ENCODE results near the gene ACAP1.
A peak's percentile ranks its signal among the peaks of the same experiment; 100 is the strongest.
"Not testable (repeated sequence)": the region's sequence is repeated elsewhere in the genome, so short reads cannot be mapped to it uniquely, and the experiment has no call there.

The ACAP1 gene

DNA sequence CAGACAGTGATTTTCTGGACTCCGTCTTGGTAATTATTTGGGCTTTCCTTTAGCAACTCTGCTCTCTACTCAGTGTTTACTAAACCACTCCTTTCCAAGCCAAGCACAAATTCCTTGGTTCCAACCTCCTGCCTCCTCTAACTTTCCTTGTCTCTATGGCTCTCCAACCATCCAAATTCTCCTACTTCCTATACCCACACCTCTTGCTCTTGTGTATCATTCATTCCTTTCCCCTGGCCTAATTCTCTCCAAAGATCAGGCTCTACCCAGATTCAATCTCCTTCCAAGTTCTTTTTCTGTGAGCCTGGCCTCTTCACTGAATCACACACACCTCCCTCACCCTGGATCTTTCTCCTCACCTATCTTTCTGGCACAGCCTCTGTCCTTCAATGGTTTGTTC is 8.3 kb upstream of the ACAP1 start:
- DNase-seq (ENCODE audit: low read depth in 2 of 2, low spot score in 1 of 2), result no peak

DNA sequence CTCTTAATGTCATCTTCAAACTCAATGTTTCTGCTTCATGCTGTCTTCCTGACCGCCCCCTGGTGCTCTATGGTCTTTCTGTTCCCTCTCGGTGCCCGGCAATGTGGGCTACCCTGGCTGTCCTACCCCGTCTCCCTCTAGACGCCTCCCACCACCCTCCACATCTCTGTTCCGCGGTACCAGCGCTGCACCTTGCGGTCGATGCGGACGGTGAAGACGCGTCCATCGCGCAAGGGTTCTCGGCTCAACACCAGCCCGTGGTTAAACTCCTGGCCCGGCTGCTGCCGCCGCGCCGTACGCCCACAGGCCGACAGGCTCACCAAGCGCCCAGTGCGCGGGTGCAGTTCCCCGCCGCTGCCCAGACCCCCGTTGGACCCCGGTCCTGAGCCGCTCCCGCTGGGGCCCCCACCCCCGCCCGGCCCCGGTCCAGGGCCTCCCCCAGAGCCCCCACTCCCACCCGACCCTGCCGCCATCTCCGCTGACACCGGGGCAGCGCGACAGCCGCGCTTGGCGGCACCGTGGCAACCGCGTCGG is 7.4 kb upstream of the ACAP1 start, which contains the start of gene NEURL4:
Gene NEURL4, minus strand, starts transcription at position 496 of the 534 bp plus-strand sequence. Its CDS starts 23 bp downstream, at position 473.
- DNase-seq (ENCODE audit: low read depth in 2 of 2, low spot score in 1 of 2), result no peak

DNA sequence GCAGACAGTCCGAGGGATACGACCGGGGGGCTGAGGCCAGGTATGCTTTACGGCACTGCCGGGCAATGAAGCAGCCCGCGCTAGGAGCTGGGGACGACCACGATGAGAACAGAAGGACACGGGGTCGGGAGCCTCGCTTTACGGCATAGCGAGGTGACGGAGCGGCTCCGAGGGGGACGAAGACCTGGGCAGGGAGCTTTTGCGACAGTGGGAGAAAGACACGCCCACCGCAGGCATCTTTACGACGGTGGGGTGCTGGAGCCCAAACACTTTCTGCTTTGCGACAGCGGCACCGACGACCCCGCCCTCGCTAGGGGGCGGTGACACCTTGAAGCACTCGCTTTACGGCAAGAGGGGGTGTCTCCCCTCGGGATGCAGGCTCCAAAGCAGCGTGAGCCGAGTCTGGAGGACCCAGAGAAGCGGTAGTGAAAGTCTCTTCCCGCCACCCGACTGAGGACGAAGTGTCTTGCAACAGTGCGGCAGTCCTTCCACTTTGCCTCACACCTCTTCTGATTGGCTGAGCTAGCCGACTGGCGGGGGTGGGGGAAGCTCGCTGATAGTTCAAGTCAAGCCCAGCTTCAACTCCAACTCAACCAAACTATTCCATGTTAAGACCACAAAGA is 6.8 kb upstream of the ACAP1 start:
- peak; percentile 86 to 92 for DNase-seq (ENCODE audit: low read depth in 2 of 2, low spot score in 1 of 2)

DNA sequence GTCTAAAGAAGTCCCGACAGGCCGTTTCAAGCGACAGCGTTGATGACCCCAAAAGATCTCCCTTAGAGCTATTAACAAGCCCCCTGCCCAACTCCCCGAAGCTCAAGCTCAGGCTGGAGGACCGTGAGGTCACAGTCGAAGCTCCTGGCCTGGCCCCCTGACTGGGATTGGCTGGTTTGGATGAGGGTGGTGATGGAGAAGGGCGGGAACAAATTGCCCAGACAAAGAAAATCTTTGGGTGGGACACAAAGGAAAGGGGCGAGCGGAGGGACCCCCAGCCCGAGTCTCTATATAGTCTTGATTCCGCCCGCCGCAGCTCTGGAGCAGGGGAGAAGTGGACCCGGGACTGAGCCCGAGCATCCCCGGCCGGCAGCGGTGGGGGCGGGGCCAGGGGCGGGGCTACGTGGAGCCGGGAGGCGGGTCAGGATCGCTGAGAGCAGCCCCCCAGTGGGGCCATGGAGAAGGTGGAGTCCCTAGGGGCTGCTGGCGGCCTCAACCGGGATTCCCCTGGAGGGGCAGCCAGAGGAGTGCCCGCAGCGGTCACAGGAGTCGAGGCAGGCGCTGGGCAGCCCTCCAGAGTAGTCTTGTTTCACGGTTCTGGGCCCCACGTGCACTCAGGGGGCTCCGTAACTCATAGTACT is 6.2 kb upstream of the ACAP1 start:
- peak; percentile 52 to 54 for DNase-seq (ENCODE audit: low read depth in 2 of 2, low spot score in 1 of 2)

DNA sequence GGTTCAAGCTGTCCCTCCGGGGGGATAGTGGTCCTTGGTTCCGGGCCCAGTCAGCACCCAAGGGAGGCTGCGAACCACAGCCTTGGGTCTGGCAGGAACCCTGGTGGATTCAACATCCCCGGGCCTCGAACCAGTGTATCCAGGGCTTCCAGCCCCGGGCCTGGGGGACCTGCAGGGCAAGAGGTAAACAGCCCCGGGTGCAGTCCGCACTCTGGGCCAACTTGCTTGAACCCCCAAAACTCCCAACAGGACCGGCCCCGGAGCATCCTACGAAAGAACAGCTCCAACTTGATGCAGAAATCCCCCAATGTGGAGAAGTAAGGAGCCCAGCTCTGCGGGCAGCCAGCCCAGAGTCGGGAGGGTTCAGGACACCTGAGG is 5.7 kb upstream of the ACAP1 start:
- no peak for DNase-seq (ENCODE audit: low read depth in 2 of 2, low spot score in 1 of 2)

DNA sequence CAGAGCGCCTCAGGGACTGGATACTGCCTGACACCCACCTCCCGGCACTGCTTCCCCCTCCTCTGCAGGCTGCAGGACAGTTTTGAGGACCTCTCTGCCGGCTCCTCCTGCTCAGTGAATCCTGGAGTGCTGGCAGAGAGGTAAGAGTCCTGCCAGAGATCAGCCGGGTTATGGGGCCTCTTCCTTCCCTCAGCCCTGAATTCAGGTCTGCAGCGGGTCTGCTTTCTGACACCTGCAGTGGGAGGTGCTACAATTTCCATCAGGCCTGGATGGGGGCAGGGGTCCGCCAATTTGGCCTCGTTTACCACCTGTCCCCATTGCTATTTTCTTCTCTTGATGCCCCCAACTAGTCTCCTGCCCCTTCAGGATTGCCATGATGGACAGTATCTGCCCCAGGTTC is 4.2 kb upstream of the ACAP1 start:
- no peak for DNase-seq (ENCODE audit: low read depth in 2 of 2, low spot score in 1 of 2)

DNA sequence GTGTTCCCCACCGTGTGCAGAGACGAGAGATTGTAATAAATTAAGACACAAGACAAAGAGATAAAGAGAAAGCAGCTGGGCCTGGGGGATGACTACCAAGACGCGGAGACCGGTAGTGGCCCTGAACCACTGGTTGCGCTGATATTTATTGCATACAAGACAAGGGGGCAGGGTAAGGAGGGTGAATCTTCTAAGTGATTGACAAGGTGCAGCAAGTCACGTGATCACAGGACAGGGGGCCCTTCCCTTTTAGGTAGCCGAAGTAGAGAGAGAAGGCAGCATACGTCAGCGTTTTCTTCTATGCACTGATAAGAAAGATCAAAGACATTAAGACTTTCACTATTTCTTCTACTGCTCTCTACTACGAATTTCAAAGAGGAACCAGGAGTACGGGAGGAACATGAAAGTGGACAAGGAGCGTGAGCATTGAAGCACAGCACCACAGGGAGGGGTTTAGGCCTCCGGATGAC is 3.7 kb upstream of the ACAP1 start:
- DNase-seq (ENCODE audit: low read depth in 2 of 2, low spot score in 1 of 2), result not testable (repeated sequence)

DNA sequence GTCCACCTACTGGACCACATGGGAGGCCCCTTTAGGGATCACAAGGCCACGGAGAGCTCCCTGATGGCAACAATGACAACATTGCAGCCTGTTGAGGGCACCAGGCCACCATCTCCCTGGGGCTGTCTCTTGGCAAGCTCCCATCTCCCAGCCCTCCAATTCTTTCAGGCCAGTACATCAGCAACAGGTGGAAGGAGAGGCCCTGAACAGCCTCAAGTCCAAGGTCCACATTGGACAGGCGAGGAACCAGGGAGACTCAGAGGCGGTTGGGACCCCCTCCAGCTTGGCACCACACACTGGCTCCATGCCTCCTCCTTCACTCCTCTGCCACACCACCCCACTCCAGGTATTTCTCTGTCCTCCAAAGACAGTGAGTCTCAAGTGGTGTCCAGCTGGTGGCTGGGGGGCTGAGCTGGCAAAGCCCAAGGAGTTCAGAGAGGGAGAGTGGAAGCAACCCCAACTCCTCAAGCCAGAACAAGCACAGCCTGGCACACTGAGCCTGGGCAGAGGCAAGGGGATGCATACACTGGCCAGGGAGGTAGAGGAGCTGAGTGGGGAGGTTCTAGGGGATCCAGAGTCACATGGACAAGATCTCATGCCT is 1.3 kb upstream of the ACAP1 start:
- no peak for DNase-seq (ENCODE audit: low read depth in 2 of 2, low spot score in 1 of 2)

DNA sequence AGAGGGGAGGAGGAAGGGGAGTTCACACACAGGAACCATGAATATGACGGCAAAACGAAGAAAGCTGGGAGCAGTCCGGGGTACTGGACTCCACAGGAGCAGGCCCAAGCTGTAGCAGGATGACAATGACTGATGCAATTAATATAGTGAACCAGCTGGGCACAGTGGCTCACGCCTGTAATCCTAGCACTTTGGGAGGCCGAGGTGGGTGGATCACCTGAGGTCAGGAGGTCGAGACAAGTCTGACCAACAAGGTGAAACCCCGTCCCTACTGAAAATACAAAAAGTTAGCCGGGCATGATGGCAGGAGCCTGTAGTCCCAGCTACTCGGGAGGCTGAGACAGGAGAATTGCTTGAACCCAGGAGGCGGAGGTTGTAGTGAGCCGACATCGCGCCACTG is 564 bp upstream of the ACAP1 start:
- not testable (repeated sequence) for DNase-seq (ENCODE audit: low read depth in 2 of 2, low spot score in 1 of 2)

DNA sequence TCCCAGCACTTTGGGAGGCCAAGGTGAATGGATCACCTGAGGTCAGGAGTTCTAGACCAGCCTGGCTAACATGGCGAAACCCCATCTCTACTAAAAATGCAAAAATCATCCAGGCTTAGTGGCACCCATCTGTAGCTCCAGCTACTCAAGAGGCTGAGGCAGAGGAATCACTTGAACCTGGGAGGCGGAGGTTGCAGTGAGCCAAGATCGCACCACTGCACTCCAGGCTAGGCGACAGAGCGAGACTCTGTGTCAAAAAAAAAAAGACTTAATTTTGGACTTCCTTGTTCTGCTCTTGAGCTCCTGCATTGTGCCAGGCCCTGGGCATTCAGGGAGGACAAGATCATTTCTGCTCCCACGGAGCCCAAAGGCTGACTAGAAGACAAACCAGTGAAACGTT is 1.3 kb downstream of the ACAP1 start:
- not testable (repeated sequence) for DNase-seq (ENCODE audit: low read depth in 2 of 2, low spot score in 1 of 2)

DNA sequence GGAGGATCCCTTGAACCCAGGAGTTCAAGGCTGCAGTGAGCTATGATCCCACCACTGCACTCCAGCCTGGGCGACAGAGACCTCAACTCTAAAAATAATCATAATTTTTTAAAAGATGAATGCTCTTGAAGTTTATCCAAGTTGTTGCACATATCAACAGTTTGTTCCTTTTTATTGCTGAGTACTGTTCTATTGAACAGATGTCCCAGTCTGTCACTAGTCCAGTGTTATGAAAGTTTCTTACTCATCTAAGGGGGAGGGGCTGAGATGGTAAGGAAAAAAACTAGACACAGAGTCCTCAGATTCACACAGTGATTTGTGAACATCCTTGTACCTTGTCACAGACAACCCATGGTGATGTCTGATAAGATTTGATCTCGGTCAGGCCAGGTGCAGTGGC is 3.9 kb downstream of the ACAP1 start:
- no peak for DNase-seq (ENCODE audit: low read depth in 2 of 2, low spot score in 1 of 2)

DNA sequence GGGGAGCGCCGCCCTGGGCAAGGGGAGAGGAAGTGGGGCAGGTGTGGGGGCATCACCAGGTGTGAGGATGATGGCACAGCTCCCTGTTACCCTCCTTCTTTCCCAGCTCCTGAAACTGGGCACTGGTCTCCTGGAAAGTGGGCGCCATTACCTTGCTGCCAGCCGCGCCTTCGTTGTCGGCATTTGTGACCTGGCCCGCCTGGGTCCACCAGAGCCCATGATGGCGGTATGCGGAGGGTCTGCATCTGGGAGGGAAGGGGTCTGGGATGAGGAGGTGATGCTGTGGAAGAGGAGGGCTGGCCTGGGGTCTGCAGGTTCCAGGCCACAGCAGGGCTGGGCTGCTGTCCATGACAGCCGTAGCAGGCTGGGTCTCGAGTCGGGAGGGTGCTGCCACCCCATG is 5.5 kb downstream of the ACAP1 start:
- no peak for DNase-seq (ENCODE audit: low read depth in 2 of 2, low spot score in 1 of 2)

DNA sequence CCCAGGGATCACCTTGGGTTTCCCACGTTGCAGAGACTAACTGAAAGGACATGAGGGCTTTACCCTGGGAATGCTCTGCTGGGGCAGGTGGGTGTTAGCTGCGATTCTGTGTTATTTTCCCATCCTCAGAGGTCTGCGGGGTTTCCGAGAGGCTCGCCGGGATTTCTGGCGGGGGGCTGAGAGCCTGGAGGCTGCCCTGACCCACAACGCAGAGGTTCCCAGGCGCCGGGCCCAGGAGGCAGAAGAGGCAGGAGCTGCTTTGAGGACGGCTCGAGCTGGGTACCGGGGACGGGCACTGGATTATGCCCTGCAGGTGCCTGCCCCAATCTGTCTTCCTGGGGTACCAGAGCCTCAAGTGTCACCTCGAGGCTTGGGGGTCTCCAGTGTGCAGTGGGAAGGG is 6.9 kb downstream of the ACAP1 start:
- DNase-seq (ENCODE audit: low read depth in 2 of 2, low spot score in 1 of 2), result no peak

DNA sequence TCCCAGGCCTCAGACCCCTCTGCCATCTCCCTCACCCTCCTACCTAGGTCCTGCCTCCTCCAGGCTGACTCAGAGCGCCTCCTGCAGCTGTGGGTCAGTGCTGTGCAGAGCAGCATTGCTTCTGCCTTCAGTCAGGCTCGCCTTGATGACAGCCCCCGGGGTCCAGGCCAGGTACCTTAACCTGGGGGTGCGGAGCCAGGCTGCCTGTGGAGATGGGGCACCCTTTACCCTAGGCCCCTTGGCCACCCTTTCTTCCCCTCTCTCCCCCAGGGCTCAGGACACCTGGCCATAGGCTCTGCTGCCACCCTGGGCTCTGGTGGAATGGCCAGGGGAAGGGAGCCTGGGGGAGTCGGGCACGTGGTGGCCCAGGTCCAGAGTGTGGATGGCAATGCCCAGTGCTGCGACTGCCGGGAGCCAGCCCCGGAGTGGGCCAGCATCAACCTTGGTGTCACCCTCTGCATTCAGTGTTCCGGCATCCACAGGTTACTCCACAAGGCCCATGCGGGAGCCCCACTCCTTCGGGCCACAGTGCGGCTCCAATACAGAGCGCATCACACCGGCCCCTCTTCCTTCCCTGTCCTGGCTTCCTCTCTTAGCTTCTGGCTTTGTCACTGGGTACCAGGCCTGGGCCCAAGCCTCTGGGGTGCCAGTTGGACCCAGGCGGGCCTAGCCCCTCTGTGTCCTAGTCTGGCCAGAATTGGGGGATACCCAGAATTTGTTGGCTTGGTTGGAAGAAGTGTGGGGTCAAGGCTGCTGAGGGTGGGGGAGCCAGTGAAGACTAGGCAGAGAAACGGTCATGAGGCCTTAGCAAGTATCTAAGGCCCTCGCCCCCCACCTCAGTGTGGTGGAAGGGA is 10.7 kb downstream of the ACAP1 start:
- DNase-seq (ENCODE audit: low read depth in 2 of 2, low spot score in 1 of 2), result no peak

DNA sequence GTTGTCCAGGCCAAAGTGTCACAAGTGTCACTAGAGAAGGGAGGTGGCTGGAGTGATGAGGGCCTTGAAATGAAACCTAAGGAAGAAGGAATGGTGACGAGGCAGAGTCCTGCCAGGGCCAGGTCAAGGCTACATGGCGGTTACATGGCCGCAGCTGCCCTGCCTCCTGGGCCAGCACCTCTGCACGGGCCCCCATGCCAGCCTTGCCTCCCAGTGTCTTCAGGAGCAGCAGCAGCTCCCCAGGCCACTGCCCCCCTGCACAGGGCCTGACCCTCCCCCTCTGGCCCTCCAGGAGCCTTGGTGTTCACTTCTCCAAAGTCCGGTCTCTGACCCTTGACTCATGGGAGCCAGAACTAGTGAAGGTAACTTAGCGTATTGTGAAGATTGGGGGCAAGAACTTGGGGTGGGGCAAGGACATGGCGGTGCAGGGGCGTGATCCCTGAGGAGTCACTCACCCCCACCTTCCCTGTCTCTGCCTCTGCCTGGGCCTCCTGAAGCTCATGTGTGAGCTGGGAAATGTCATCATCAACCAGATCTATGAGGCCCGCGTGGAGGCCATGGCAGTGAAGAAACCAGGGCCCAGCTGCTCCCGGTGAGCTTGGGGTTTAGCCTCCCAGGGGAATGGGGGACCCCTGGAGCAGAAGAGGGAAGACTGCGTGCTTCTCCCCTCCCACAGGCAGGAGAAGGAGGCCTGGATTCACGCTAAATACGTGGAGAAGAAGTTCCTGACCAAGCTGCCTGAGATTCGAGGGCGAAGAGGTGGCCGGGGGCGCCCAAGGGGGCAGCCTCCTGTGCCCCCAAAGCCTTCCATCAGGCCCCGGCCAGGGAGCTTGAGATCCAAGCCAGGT is 11.5 kb downstream of the ACAP1 start:
- DNase-seq (ENCODE audit: low read depth in 2 of 2, low spot score in 1 of 2), result no peak

DNA sequence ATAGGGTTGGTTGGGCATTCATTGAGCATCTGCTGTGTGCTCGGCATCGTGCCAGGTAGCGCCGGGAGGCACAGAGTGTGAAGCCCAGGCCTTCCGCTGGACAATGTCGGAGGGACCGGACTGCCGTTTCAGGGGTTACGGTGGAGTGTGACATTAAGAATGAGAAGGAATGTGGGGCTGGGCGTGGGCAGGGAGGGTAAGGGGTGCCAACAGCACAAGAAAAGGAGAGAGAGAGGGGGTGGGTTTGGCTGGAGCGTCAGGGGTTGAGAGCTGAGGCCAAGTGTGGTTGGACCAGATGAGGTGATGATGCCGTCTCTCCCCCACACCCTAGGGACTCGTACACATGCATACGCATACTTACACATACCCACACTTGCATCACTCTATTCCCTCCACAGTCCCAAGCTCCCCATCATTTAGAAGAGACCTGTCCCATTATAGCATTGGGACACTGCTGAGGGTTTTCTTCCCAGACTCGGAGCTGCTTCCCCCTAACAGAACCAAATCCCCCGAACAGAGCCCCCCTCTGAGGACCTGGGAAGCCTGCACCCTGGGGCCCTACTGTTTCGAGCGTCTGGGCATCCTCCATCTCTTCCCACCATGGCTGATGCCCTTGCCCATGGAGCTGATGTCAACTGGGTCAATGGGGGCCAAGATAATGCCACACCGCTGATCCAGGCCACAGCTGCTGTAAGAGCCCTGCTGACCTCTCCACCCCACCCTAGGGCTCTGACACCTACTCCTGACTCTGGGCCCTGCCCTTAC is 12.3 kb downstream of the ACAP1 start:
- no peak for DNase-seq (ENCODE audit: low read depth in 2 of 2, low spot score in 1 of 2)

DNA sequence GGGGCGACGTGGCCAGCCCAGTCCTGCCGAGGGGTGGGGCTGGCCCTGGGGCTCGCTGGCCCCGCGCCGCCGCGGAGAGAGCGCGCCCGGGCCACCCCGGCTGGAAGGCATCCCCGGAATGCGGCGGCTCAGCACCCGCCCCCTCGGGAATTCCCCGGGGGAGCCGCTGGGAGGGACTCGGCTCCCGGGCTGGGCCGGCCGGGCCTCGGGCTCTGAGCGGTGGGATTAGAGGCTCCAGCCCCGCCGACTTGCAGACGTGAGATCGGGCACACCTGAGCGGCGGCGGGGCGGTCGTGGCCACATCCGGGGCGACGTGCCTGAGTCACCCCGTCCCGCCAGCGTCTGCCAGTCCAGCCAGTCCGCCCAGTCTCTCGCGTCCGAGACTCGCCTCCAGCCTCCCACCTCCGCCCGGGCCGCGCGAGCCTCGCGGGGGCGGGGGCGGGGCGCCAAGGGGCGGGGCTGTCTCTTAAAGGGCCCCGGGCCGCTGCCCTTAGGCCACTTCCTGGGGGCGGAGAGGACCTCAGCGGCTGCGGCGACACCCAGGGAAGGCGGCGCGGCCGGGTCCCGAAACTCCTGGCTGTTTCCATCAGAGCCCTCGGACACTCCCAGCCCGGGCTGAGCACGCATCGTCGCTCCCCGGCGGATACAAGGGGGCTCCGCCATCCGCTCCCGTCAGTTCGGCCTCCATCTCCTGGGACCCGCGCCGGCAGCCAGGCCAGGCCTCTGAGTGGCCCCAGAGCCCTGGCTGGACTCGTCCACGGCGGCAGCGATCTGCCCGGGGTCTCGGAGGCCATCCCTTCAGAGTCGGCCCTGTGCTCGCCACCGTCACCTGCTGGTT is 15.6 kb downstream of the ACAP1 start, which contains the start of gene KCTD11:
Gene KCTD11, plus strand, starts transcription at position 498 of the 838 bp plus-strand sequence.
- DNase-seq (ENCODE audit: low read depth in 2 of 2, low spot score in 1 of 2), result peak; percentile 43 to 61

DNA sequence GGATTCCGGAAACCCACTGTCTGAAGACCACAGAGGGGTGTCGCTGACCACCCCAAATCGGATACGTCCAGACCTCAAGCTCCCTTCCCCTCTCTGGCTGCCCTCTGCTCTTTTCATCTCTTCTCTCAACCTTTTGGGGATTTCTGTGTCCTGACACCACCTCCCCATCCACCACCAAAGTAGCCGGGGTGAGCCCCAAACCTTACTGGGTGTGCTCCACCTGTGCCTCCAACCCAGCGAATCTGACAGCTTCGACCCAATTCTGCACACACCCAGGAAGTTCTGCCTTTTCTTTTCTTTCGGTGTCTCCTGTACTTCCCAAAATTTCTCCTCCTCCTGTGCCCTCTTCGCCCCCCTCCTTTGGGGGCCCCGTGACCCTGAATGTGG is 16.2 kb downstream of the ACAP1 start:
- no peak for DNase-seq (ENCODE audit: low read depth in 2 of 2, low spot score in 1 of 2)

Data from stimulated activated CD8-positive, alpha-beta memory T cell treated with anti-CD3 and anti-CD28 coated beads, Interleukin-4, amount 100 ng/mL, for 1 hour (primary cell).